ENCODE results near the gene SMIM23. TPM values are rescaled to one million over a fixed set of nuclear protein-coding genes. Genes with fewer than 3 reads are reported as not detected.

The SMIM23 gene
- total RNA-seq, 1 experiment from 2014 or later: not detected

DNA sequence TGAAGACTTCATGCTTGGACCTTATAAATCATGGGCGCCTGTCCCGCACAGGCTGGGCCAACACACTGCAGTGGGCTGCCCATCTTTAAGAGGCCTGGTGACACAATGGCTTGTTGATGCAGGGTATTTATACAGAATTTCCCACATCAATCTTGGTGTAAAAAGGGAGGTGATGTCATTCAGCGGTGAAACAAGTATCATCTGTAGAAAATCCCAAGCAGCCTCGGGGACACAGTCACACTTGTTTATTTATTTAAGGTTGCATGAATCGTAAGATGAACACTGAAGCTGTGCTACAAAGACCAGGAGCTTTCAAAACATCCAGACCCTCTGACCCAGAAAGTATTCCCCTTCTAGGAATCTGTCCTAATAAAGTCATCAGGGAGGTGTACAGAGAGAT lies 40.5 kb downstream of the SMIM23 start:
- Histone ChIP-seq H3K27ac (ENCODE audit: low read depth, low read length, poor library complexity, severe bottlenecking) (no peak overlapping the region), H3K9me3 (ENCODE audit: low read depth, low read length, poor library complexity, severe bottlenecking) (no peaks in the 10 kb centered on the region), H3K4me3 (ENCODE audit: low read depth, low read length, poor library complexity, severe bottlenecking) (no peak overlapping the region), H3K27me3 (replicated peaks; ENCODE audit: insufficient read depth, low read depth, low read length, poor library complexity) (peaks cover 10% of the 10 kb centered on the region), H3K4me1 (ENCODE audit: insufficient read depth, low read length, poor library complexity, severe bottlenecking) (no peaks in the 10 kb centered on the region), H3K36me3 (ENCODE audit: insufficient read depth, low read length, poor library complexity, severe bottlenecking) (no peaks in the 10 kb centered on the region)
- intact Hi-C loops (cut with micrococcal nuclease; ENCODE audit: unreplicated experiment): no loop called here
- BruUV-seq (replicated peaks): no TSS peak
- TF ChIP-seq, protein P1, sequence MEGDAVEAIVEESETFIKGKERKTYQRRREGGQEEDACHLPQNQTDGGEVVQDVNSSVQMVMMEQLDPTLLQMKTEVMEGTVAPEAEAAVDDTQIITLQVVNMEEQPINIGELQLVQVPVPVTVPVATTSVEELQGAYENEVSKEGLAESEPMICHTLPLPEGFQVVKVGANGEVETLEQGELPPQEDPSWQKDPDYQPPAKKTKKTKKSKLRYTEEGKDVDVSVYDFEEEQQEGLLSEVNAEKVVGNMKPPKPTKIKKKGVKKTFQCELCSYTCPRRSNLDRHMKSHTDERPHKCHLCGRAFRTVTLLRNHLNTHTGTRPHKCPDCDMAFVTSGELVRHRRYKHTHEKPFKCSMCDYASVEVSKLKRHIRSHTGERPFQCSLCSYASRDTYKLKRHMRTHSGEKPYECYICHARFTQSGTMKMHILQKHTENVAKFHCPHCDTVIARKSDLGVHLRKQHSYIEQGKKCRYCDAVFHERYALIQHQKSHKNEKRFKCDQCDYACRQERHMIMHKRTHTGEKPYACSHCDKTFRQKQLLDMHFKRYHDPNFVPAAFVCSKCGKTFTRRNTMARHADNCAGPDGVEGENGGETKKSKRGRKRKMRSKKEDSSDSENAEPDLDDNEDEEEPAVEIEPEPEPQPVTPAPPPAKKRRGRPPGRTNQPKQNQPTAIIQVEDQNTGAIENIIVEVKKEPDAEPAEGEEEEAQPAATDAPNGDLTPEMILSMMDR (conservative IDR thresholded peaks at IDR 0.05; ENCODE audit: low read depth, low read length): no peak
- no peak for TF ChIP-seq EZH2 (IDR thresholded peaks at IDR 0.05; ENCODE audit: borderline replicate concordance, low read depth, low read length, poor library complexity, severe bottlenecking)
- POLR2A ChIA-PET (ENCODE audit: low non-redundant PET): no interaction called here
- no peak for DNase-seq (ENCODE audit: low spot score)
- CTCF ChIA-PET: no interaction called here

DNA sequence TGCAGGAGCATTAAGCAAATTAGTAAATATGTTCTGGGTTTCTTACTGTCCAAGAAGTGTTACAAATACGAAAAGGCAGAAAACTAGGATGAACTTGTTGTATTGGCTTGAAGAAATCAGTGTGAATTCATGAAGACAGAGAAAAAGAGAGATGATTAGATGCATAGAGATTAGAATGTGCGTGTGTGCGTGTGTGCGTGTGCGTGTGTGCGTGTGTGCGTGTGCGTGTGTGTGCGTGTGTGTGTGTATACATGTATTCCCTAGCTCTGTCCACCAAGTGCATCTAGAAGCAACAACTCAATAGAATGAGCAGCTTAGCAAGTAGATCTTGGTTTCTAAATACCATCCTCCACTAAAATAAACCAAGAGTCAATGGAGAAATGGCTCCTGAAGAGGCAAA lies 41.5 kb downstream of the SMIM23 start:
- no TSS peak for BruUV-seq (replicated peaks)
- CTCF ChIA-PET: no interaction called here

DNA sequence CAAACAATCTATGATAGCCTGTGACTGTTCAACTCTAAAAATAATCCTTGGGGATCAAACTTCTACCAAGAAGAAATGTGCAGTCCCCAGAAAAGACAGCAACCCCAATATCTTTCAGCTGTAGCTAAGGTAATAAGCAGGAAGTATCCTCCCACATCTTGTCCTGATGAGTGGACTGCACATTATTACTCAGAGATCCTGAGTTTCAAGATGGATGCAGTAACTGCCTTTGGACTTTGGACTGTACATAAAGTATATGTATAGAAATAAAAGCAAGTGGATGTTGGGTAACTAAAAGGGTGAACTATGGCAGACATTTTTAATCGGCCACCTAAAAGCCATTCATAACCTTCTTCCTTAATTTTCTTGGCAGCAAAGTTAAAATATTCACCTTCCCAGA lies 45.1 kb downstream of the SMIM23 start:
- no TSS peak for BruUV-seq (replicated peaks)

More for the DNA sequence above, 41.5 kb downstream of the SMIM23 start:
- H3K27me3 ChIP-seq (replicated peaks; ENCODE audit: insufficient read depth, low read depth, low read length, poor library complexity): peaks cover 10% of the 10 kb centered on the region
- no peak for DNase-seq (ENCODE audit: low spot score)
- TF ChIP-seq EZH2 (IDR thresholded peaks at IDR 0.05; ENCODE audit: borderline replicate concordance, low read depth, low read length, poor library complexity, severe bottlenecking): no peak
- TF ChIP-seq, protein P1 (conservative IDR thresholded peaks at IDR 0.05; ENCODE audit: low read depth, low read length): no peak
- no peaks in the 10 kb centered on the region for H3K4me1 ChIP-seq (ENCODE audit: insufficient read depth, low read length, poor library complexity, severe bottlenecking)
- POLR2A ChIA-PET (ENCODE audit: low non-redundant PET): no interaction called here
- H3K9me3 ChIP-seq (ENCODE audit: low read depth, low read length, poor library complexity, severe bottlenecking): no peaks in the 10 kb centered on the region
- H3K36me3 ChIP-seq (ENCODE audit: insufficient read depth, low read length, poor library complexity, severe bottlenecking): no peaks in the 10 kb centered on the region
- H3K27ac ChIP-seq (ENCODE audit: low read depth, low read length, poor library complexity, severe bottlenecking): no peak overlapping the region
- intact Hi-C loops (cut with micrococcal nuclease; ENCODE audit: unreplicated experiment): no loop called here
- no peak overlapping the region for H3K4me3 ChIP-seq (ENCODE audit: low read depth, low read length, poor library complexity, severe bottlenecking)

DNA sequence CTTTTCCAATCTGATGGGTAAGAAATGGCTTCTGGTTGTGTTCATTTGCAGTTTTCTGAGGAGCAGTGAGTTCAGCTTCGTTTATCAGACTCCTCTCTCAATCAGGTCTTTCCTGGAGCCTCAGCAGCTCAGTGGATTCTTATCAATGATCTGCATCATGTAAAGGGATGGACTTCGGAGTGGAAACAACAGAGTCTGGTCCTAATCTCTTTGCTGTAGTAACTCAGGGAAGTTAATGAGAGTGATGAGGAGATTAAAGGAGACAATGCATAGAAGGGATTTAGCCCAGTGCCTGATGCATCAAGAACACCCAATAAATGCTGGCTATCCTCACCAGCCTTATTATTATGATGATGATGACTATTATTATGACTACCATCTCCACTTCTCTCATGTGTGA lies 47.2 kb downstream of the SMIM23 start:
- ChIA-PET CTCF (no interaction called here), POLR2A (ENCODE audit: low non-redundant PET) (no interaction called here)
- intact Hi-C loops (cut with micrococcal nuclease; ENCODE audit: unreplicated experiment): no loop called here
- TF ChIP-seq, protein P1 (conservative IDR thresholded peaks at IDR 0.05; ENCODE audit: low read depth, low read length): no peak
- TF ChIP-seq EZH2 (IDR thresholded peaks at IDR 0.05; ENCODE audit: borderline replicate concordance, low read depth, low read length, poor library complexity, severe bottlenecking): no peak
- Histone ChIP-seq H3K4me1 (ENCODE audit: insufficient read depth, low read length, poor library complexity, severe bottlenecking) (no peaks in the 10 kb centered on the region), H3K9me3 (ENCODE audit: low read depth, low read length, poor library complexity, severe bottlenecking) (no peaks in the 10 kb centered on the region), H3K36me3 (ENCODE audit: insufficient read depth, low read length, poor library complexity, severe bottlenecking) (no peaks in the 10 kb centered on the region), H3K27me3 (replicated peaks; ENCODE audit: insufficient read depth, low read depth, low read length, poor library complexity) (peaks cover 5% of the 10 kb centered on the region), H3K4me3 (ENCODE audit: low read depth, low read length, poor library complexity, severe bottlenecking) (no peak overlapping the region), H3K27ac (ENCODE audit: low read depth, low read length, poor library complexity, severe bottlenecking) (no peak overlapping the region)
- no TSS peak for BruUV-seq (replicated peaks)
- DNase-seq (ENCODE audit: low spot score): no peak

More for the DNA sequence above, 45.1 kb downstream of the SMIM23 start:
- DNase-seq (ENCODE audit: low spot score): no peak
- H3K4me3 ChIP-seq (ENCODE audit: low read depth, low read length, poor library complexity, severe bottlenecking): no peak overlapping the region
- no peaks in the 10 kb centered on the region for H3K9me3 ChIP-seq (ENCODE audit: low read depth, low read length, poor library complexity, severe bottlenecking)
- no peaks in the 10 kb centered on the region for H3K4me1 ChIP-seq (ENCODE audit: insufficient read depth, low read length, poor library complexity, severe bottlenecking)
- intact Hi-C loops (cut with micrococcal nuclease; ENCODE audit: unreplicated experiment): no loop called here
- H3K27me3 ChIP-seq (replicated peaks; ENCODE audit: insufficient read depth, low read depth, low read length, poor library complexity): peaks cover 10% of the 10 kb centered on the region
- TF ChIP-seq EZH2 (IDR thresholded peaks at IDR 0.05; ENCODE audit: borderline replicate concordance, low read depth, low read length, poor library complexity, severe bottlenecking): no peak
- POLR2A ChIA-PET (ENCODE audit: low non-redundant PET): no interaction called here
- CTCF ChIA-PET: no interaction called here
- H3K36me3 ChIP-seq (ENCODE audit: insufficient read depth, low read length, poor library complexity, severe bottlenecking): no peaks in the 10 kb centered on the region
- H3K27ac ChIP-seq (ENCODE audit: low read depth, low read length, poor library complexity, severe bottlenecking): no peak overlapping the region

Data from A673 (cell line).